NCI-H1417 treated with DMSO at 0.1 percent for 48 hours (cell line): ENCODE measurements around the gene FH.

Experiments used
- DNase-seq: peaks from one replicate; lab custom pipeline; 2025; lab: John Stamatoyannopoulos, UW

FH gene

DNA sequence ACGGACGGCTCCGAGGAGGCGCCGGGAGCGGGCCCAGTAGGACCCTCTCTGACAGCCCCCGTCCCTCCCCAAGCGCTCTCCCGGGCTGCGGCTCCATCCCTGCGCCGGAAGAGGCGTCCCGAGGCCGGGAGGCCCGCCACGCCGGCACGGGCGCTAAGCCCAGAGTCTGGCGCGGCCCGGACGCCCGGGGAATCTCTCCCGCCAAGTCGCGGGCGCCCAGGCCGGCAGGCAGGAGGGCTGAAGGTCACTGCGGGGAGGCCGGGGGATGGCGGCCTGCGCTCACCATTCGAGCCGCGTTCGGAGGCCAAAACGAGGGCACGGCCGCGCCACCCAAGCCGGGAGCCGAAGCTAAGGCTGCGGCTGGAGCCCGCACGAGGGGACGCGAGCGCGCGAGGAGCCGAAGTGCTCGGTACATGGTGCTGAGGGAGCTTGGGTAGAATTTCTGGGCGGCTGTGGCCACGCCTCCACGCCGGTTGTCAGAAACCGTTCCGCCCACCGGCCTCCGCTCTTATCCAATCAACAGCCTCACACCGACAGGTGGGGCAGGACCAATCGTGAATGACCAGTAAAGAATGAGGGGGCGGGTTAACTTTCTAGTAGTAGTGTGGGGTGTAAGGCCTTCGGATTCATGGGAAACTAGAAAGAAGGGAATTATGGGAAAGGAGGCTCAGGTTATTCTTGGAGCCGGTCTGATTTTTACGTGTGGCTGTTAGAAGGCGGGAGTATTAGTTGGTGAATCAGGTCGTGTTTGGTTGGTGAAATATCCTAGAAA, at the start of gene FH:
Gene FH (minus strand): TSS at position 448 of the 772 bp plus-strand sequence. CDS start 33 bp downstream, at position 415.
- DNase-seq = peak; percentile 97

GRCh38 chr1:241560849-241561187, 41.3 kb upstream of the FH start:
- DNase-seq = no peak

- DNase-seq = no peak
Measured at GRCh38 chr1:241560146-241560848, 40.7 kb upstream of the FH start.

DNA sequence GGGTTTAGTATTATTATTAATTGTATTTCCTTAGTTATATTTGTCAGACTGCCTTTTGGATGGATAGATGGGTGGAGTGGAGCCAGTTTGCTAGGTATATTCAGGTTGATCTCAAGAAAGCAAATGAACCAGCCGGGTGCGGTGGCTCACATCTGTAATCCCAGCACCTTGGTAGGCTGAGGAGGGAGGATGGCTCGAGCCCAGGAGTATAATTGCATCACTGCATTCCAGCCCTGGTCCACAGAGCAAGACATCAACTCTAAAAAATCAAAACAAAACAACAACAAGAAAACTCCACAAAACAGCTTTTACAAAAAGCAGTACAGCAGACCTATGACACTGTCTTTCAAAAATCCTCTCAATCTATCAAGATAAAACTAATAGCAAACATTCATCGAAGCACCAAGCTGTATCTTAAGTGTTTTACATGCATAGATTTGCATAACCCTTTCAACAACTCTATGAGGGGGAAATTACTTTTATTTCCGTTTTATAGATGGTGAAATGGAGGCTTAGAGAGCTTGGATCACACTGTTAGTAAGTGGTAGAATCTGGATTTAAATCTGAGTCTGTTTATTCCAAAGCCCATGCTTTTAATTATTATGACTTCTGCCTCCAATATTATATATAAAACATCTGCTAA, 38.1 kb upstream of the FH start:
- DNase-seq = no peak

- no peak for DNase-seq
Measured at GRCh38 chr1:241557031-241557430, 37.5 kb upstream of the FH start.

GRCh38 chr1:241555526-241555925, 36.0 kb upstream of the FH start:
- no peak for DNase-seq

GRCh38 chr1:241553886-241554592, 34.5 kb upstream of the FH start:
- DNase-seq = no peak

DNA sequence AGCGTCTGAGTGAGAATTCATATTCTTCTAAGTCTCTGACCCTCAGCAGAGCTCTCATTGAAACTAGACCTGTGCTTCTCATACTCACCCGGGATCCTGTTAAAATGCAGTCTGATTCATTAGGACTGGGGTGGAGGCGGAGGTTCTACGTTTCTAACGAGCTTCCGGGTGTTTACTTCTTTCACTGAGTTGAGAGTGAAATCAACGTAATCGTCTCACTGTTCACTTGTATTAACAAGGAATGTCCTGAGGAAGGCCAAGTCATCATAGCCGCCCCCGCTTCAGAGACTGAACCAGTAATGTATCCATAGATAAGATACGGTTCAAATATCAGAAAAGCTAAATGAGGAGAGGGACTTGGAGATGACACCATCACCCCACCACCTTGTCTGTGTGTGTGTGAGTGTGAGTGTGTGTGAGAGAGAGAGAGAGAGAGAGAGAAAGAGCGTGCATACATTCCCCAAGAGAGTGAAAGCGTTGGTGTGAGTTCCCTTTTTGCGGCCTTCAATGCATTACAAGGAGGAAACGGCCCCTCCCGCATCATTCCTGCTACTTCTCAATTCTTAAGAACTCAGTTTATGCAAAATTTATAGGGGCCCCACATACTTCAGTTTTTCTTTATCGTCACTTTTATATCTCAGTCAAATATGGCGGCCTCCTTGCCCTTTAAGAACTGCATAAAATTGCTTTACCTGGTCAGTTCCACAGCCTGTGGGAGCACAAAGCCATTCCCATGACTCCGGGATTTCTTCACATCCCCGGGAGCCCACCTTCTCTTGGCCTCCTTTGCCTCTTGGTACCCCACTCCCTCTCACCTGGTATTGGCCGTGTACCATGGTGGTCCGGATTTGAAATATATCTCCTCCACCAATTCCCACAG, 32.4 kb upstream of the FH start:
- DNase-seq = no peak

DNA sequence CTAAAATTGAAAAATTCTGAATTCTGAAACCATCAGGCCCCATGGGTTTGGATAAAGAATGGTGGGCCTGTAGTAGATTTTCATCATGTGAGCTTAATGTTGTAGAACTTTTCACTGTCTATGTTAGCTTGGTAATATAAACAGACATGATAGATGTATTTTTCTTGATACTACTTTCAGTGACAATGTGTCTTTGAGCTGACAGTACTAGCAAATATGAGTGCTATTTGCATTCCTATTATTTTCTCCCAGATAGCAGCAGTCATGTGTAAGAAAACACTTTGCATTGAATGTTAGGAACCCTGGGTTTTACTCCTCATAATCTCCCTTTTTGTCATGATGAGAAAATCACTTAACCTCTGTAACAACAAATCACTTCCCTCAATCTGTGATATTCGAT, 30.8 kb upstream of the FH start:
- DNase-seq = no peak

GRCh38 chr1:241548008-241548407, 28.5 kb upstream of the FH start:
- no peak for DNase-seq

DNA sequence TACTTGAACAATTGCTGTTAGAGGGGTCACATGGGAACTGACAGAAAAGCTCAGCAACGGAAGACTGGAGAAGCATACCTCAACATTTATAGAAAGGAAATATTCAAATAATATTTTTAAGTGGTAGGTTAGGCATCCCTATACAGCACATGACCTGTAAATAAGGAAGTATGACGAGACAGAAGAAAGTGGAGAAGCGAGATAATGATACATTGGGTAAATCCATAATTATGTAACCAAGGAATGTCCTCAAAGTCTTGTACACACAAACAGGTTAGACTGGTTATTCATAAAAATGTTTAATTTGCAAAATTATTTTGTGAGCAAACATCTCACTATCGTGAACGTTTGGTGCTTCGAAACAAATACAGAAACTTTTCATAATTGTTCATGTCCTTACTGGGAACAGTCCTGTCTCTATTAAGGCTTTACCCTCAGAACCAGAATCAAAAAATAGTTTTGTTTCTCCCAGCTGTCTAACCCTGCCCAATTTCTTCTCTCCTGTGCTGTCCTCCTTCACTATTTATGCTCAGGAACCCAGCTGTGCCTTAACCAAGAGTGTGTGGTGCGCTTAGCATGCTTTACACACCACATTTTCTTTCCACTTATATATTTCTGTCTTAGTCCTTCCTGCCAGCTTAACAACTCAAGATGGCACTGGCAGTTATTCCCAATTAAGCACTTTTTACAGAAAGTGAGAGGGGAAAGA, 22.8 kb upstream of the FH start:
- DNase-seq = no peak

GRCh38 chr1:241536969-241537368, 17.4 kb upstream of the FH start:
- no peak for DNase-seq

DNA sequence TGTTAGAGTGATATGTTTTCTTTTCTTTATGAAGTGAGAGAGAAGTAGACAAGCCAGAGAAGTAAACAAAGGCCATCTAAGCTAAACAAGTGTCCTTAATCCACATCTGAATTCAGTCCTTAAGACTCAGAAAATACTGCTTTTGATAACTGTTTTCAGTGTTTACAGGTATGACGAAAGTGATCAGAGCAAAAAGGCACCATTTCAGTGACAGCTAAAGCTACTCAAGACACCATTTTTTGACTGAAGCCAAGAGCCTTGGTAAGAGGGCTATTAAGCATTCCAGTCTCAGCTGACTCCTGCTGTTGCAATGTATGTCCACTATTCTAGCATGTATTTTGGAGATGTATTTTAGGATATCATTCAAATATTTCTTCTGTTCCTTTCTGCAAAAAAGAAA, 16.7 kb upstream of the FH start:
- DNase-seq = no peak

DNA sequence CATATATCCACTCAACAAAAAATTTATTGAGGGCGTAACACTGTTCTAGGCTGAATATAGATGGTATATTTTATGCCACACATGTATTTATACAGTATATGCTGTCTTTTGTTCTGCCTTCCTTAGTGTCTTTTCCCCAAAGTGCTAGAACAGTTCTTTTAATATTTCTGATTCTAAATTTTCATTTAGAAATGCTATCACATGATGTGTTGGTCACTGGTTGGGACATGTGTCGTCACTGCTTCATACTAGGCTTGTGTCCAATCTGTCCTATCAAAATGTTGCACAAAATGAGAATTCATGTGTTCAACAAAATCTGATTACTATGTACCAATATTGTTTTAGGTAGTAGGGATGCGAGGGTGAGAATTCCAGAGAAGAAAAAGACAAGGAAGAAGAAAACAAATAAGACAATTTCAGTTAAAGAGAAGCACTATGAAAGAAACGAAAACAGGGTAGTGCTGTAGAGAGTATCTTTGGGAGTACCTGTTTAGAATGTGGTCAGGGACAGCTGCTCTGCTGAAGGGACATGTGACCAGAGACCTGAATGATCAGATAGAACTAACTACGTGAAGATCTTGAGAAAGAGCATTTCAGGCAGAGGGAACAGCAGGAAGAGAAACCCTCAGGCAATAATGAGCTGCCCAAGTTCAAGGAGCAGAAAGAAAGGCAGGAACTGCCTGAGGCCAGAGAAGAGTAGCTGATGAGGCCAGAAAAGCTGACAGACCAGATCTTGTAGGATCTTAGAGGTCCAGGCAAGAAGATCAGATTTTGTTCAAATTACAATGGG, 14.0 kb upstream of the FH start:
- DNase-seq = no peak

GRCh38 chr1:241532864-241533263, 13.3 kb upstream of the FH start:
- DNase-seq = no peak

DNA sequence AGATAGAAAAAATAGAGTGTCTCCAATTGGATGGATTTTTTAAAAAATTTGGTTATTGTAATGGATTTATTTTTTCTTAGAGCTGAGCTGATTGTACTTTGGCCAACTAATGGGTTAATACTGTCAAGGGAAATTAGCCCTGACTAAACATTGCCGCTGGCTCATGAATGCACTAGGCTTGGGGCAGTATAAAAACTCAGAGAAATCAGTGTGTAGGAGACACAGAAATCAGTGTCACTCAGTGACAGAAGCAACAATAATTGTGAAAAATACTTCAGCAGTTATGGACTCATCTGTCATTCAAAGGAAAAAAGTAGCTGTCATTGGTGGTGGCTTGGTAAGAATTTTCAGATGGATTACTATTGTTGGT, 12.6 kb upstream of the FH start, which contains the start of gene KMO:
Gene KMO (plus strand): TSS at position 217 of the 370 bp plus-strand sequence. CDS start 67 bp downstream, at position 284.
- DNase-seq = no peak

GRCh38 chr1:241531195-241532161, 11.9 kb upstream of the FH start:
- peak; percentile 72 for DNase-seq

- no peak for DNase-seq
Measured at GRCh38 chr1:241527146-241527545, 7.6 kb upstream of the FH start.

DNA sequence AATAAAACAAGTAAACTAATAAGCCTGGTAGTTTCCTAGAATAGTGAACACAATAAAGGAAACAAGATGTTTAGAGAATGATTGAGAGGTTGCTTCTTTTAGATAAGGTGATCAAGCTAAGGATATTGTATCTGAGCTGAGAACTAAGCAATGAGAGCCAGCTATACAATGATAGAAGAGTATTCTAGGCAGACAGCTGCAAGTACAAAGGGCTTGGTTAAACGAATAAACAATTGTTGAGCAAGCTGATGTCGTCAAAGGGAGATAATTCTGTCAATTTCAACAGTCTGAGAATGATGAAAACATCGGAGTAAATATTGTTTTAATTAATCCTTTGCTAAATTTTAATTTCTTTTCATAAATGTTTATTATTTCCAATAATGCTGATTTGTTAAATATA, 5.5 kb upstream of the FH start:
- DNase-seq = no peak
